HG03457 (cell line): Measurements from ENCODE around the gene CIB2.
"Not testable (repeated sequence)": the region's sequence is repeated elsewhere in the genome, so short reads cannot be mapped to it uniquely, and the experiment has no call there.

ENCODE experiments used
- ATAC-seq: cut with Tn5 transposase; IDR thresholded peaks from one replicate; pipeline ENCODE4 v1.9.1; 2021; ENCODE audit warnings: moderate number of reproducible peaks; ENCODE audit not compliant: unreplicated experiment

The CIB2 gene

DNA sequence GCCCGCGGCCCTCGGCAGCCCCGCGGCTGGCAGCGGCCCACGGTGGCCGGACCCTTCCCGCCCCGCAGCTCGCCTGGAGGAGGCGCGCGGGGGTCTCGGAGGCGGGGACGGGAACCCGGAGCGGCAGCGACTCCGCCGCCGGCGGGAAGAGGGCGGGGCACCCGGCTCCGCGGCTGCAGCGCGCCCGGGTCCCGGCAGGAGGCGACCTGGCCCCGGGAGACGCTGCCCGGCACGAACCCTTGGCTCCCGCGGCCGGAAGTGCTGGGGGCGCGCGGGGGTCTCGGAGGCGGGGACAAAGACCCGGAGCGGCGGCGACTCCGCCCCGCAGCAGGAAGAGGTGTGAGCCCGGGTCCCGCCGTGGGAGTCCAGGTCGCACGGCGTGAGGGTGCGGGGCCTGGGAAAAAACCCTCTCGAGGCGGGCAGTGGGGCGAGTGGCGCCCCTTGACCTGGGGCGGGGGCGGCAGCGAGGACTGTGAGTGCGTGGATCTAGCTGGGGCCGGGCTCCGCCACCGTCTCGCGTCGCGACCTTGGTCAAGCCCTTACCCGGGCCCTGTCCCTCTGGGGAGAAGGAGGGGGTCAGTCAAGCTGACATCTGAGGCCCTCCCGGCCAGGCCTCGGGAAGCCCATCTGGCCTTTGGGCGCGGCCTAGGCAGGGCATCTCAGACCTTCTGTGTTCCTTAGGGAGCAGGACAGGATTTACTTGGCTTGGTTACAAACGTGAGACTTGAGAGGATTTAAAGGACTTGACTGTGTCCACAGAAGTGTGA, at the start of gene CIB2:
Gene CIB2, minus strand, starts transcription at position 151 of the 767 bp plus-strand sequence. CDS start 230 bp downstream, outside the sequence.
- ATAC-seq, result no peak

DNA sequence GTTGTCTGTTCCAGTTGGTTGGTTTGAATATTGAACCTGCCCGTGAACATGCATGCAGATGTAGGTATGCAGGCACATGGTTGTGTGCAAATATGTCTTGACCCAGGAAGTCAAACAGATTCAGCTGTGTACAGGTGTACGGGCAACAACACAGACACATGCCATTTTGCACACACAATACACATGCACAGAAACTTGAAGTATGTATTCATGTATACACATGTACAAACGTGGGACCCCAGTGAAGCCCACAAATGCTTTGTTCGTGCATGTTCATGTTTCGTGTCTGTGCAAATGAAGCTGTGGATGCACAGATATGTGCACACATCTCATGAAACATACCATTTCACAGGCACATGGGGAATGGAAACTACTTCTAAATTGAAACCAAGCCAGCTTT, 48.7 kb upstream of the CIB2 start:
- no peak for ATAC-seq

- ATAC-seq, result no peak
Measured at GRCh38 chr15:78179286-78179840, 48.1 kb upstream of the CIB2 start.

GRCh38 chr15:78178064-78178463, 46.8 kb upstream of the CIB2 start:
- ATAC-seq, result no peak

DNA sequence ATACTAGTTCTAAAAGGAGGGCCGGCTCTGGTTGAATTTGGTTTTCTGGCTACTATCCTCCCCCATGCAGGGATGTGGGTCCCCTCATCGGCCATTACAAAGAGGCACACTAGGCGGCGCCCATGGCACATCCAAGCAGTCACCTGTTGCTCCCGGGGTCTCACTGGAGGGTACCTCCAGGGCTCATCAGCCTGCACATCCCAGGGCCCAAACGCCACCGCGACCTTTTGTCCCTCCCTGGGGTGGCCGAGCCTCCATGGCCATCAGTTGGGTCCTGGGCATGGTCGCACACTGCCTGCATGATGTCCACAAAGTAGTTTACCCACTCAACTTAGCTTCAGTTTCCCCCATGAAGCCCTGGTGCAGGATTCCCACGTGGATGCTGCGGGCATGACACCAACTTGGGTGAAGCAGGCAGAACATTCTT, 46.2 kb upstream of the CIB2 start:
- no peak for ATAC-seq

GRCh38 chr15:78175330-78175729, 44.1 kb upstream of the CIB2 start:
- no peak for ATAC-seq

DNA sequence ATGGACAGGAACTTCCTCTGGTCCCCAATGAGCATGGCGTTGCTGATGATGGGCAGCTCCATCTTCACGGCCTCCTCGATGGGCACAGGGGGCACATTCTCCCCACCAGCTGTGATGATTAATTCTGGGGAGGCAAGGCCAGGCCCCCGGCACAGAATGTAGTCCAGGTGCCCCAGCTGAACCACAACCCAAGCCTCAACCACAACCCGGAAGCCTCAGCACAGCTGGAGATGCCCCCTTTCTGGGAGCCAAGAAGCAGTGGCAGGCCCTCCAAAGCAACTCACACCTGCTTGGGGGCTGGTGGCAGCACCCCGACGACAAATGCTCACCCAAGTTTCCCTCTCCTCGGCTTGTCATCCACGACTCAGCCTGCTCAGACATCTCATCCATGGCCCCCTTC, 43.2 kb upstream of the CIB2 start:
- no peak for ATAC-seq

DNA sequence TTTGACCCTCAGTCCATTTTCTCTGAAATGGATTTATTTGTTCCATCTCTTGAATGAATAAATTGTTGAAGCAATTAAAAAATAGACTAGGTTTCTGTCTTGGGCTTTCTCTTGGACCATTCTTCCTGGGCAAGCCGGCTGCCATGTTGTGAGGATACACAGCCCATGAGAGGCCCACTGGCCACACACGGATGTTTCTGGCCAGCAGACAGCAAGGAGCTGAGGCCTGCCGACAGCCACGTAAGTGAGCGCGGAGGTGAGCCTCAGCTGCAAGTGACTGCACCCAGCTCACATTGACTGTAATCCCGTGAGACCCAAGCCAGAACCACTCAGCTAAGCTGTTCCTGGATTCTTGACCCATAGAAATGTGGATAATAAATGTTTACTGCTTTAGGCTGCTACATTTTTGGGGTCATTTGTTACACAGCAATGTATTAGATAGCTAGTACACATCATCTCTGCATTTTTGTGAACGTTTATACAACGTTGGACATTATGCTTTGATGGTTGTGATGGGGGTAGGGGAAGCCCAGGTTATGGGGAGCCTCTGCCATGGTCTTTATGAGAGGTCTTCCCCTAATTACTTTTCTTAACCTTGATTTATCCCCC, 40.7 kb upstream of the CIB2 start:
- no peak for ATAC-seq

DNA sequence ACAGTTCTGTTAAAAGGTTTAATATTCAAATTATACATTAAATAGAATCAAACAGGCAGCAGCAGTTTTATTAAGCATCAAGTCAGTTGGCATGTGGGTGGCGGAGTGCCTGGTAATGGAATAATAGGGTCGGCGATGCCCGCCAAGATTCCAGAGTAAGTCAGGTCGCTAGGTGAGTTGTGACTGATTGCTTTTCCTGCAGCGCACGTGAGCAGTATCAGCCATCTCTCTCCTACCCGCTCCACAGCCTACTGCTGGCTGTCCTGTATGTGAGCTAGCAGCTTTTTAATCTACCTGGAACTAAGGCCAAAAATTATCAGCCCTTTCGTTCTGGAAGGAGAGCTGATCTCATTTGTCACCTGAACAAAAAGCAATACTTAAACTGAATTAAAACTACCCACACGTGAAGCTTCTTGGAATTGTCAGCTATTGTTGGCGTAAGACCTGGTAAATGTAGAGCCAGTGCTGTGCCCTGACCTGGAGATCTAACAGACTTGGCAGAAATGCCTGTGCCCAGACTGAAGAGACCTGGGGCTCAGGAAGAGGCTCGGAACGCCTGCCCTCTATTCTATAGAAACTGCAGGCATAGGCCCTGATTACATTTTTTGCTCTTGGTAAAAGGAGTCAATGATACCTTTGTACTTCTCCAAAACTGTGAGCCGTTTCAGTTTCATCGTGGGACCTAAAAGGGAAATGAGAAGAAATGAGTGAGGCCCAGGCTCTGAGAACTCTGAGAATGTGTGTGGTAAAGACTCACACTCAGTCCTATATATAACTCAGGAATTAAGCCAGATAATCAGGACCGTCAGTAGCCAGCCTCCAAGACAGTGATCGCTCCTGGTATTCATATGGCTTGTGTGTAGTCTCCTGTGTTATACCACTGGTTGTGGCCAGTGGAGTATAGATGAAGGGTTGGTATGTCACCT, 39.9 kb upstream of the CIB2 start:
- ATAC-seq, result no peak

DNA sequence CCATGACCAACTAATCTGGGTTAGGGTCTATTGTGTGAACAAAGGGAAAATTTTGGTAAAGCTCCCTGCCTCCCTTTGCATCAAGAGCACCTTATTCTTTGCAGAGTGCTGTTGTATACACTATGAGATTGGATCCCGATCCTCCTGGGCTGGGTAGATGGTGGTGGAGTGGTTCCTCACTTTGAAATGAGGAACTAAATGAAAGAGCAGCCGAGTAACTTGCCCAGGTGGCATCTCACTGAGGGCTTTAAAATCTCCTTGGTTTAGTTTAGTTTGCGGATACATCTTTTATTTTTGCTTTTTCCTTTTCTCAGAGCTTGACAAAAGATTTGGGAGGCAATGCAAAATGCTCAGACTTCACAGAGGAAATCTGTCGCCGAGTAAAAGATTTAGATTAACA, 37.4 kb upstream of the CIB2 start:
- no peak for ATAC-seq

GRCh38 chr15:78167227-78167888, 36.1 kb upstream of the CIB2 start:
- ATAC-seq, result peak; percentile 57

GRCh38 chr15:78164010-78164409, 32.8 kb upstream of the CIB2 start:
- no peak for ATAC-seq

GRCh38 chr15:78162038-78162437, 30.8 kb upstream of the CIB2 start:
- no peak for ATAC-seq

DNA sequence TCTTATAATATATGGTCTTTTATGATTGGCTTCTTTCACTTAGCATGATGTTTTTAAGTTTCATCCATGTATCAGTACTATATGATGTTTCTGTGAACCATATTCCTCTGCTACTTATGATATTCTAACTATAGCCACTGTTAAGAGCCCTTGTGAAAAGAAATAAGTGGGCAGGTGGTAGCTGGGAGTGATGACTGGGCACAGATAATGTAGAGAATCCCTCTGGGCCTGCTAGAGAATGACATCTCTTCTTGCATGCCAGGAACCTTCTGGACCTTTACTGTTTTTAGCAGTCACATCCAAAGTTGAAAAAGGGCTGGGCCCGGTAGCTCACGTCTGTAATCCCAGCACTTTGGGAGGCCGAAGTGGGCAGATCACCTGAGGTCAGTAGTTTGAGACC, 28.1 kb upstream of the CIB2 start:
- ATAC-seq, result no peak

GRCh38 chr15:78157203-78157602, 26.0 kb upstream of the CIB2 start:
- no peak for ATAC-seq

DNA sequence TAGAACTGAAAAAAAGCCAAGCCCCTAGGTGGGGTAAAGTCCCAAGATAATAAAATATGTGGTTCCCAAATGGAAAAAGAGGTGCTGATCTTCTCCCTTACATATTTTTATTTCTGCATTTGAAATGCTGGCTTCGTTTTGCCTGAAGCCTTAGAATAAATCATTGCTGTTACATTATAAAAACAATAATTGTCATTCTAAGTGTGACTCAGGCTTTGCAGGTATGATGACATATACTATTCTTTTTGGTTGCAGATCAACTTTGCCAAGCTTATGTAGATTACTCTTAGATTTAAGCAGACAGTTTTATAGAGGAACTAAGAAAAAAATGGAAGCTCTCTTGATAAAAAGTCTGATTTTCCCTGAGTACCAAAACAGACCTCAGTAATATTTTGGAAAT, 25.4 kb upstream of the CIB2 start:
- no peak for ATAC-seq

DNA sequence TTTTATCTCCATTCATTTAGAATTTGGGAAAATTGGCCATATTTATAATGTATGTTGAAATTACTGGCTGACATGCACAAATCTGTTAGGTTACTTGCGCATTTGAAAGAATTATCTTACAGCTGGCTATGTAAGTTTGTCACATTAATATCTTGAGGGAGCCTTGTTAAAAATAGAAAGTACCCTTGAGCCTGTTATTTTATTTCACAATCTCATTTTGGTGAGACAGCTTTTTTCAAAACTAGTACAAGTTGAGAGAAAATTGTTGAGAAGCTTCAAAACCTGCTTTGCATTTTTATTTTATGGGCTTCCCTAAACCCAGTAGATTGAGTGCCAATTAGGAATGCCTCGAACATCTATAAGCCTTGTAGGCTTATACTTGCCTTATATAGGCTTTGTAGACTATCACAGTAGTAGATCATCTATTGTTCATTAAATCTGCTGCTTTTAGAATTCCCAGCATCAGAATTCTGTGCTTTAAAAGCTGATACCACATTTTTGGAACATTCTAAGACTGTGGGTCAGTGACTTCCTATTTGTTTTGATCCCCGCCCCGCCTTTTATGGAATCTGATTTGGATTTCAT, 24.2 kb upstream of the CIB2 start:
- ATAC-seq, result no peak

DNA sequence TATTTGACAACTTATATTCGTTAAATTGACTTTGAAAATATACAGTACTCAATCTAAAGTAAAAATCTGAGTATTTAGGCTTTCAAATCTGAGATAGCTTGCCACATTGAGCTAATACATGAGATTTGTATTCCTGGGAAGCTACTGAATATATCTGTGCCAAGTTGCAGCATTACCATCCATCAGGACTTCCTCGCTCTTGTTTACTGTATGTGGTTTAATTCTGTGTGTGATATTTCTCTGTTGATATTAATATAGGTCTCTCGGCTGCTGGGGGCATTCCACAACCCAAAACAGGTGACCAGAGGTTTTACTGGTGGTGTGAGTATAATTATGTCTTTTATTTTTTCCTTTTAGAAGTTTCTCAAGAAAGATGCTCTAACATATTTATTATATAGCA, 23.7 kb upstream of the CIB2 start:
- ATAC-seq, result no peak

DNA sequence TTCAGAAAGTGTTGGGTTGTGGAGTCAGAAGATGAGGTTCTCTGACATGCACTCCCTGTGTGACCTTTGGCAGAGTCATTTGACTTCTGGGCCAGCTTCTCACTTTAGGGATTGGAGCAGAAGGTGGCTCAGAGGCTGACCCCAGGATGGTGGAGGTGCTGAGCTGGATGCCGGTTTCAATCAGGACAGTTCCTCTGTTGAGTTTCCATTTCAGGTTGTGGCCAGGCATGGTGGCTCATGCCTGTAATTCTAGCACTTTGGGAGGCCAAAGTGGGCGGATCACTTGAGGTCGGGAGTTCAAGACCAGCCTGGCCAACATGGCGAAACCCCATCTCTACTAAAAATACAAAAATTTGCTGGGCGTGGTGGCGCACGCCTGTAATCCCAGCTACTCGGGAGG, 19.8 kb upstream of the CIB2 start:
- not testable (repeated sequence) for ATAC-seq
